ENCODE measurements around the gene NFYC. TPM values are rescaled to one million over a fixed set of nuclear protein-coding genes. Genes with fewer than 3 reads are reported as not detected.
A peak's percentile ranks its signal among the peaks of the same experiment; 100 is the strongest.

NFYC gene
- total RNA-seq, 3 donors from 2014 or later = 42.7 to 69.7 (median 55.7) TPM

DNA sequence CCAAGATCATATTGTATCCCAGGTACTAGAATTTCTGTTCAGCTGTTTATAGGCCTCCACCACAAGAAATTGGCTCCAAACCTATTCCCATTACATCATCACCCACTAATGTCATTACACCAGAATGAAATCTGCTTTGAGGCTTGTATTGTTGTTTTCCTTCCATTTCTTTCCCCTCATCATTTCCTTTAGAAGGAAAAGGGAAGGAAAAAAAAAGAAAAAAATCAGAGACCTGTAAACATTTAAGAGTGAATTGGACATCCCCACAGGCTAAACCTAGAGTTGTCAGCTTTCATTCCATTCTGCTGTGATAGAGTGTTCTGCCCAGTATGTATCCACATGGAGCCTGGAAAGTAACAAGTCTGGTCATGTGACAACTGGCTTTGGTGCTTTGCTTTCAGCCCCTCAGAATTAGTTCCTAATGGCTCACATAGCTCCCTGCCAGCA lies 44.6 kb downstream of the NFYC start:
- intact Hi-C loops (cut with DNase I; ENCODE audit: low total_unique reads) = no loop called here
- Histone ChIP-seq H3K27ac (peak overlapping the region; percentile 66 to 75), H3K27me3 (no peaks in the 10 kb centered on the region), H3K4me3 (no peak overlapping the region), H3K4me1 (peaks cover 0 to 4% of the 10 kb centered on the region in 2 donors), H3K9me3 (peaks cover 0 to 3% of the 10 kb centered on the region in 2 donors), H3K36me3 (no peaks in the 10 kb centered on the region)
- DNase-seq (ENCODE audit: low spot score in 2 of 2) = peak in 1 of 2 donors; percentile 34
- TF ChIP-seq, protein P1, sequence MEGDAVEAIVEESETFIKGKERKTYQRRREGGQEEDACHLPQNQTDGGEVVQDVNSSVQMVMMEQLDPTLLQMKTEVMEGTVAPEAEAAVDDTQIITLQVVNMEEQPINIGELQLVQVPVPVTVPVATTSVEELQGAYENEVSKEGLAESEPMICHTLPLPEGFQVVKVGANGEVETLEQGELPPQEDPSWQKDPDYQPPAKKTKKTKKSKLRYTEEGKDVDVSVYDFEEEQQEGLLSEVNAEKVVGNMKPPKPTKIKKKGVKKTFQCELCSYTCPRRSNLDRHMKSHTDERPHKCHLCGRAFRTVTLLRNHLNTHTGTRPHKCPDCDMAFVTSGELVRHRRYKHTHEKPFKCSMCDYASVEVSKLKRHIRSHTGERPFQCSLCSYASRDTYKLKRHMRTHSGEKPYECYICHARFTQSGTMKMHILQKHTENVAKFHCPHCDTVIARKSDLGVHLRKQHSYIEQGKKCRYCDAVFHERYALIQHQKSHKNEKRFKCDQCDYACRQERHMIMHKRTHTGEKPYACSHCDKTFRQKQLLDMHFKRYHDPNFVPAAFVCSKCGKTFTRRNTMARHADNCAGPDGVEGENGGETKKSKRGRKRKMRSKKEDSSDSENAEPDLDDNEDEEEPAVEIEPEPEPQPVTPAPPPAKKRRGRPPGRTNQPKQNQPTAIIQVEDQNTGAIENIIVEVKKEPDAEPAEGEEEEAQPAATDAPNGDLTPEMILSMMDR (IDR thresholded peaks at IDR 0.05) = no peak
- TF ChIP-seq POLR2AphosphoS5 (IDR thresholded peaks at IDR 0.05) = no peak
- no peak for TF ChIP-seq POLR2A (IDR thresholded peaks at IDR 0.05)

DNA sequence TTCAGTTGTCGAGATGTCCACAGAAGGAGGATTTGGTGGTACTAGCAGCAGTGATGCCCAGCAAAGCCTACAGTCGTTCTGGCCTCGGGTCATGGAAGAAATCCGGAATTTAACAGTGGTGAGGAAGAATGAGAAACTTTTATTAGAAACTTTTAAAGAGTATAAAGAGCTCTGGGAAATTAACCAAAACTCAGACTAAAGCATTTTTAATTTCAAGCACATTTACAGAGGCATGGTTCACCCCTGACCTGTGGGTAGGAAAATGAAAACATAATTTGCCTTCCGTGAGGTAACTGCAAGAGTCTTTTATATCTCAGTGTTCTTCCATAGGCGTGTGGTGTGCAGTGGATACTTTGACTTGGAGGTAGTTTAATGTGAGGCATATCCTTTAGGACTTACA lies 47.3 kb downstream of the NFYC start:
- intact Hi-C loops (cut with DNase I; ENCODE audit: low total_unique reads) = no loop called here
- peak overlapping the region; percentile 42 to 69 for H3K27ac ChIP-seq
- TF ChIP-seq POLR2AphosphoS5 (IDR thresholded peaks at IDR 0.05) = no peak
- no peak for TF ChIP-seq POLR2A (IDR thresholded peaks at IDR 0.05)
- TF ChIP-seq, protein P1 (IDR thresholded peaks at IDR 0.05) = no peak

DNA sequence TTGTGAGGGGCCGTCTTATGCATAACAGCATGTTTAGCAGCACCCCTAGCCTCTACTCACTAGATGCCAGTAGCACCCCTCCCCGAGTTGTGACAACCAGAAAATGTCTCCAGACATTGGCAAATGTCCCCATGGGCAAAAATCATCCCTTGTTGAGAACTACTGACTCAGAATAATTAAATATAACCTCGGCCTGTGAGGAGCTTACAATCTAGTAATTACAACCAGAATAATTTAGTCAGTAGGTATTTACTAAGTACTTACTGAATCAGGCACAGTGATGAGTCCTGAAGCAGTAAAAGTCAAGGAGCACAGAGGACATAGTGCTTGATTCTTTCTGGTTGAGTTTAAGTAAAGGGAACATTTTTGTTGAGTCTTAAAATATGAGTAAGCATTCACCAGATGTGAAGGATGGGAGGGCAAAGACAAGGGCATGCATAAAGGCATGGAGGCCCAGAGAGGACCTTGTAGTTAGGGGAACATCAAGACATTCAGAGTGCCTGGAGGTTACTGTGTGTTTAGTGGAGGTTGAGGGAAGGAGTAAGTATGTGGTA lies 48.0 kb downstream of the NFYC start:
- no peak for DNase-seq (ENCODE audit: low spot score in 2 of 2)
- H3K36me3 ChIP-seq = no peaks in the 10 kb centered on the region
- H3K4me3 ChIP-seq = no peak overlapping the region
- H3K4me1 ChIP-seq = peaks cover 0 to 4% of the 10 kb centered on the region in 2 donors
- no peaks in the 10 kb centered on the region for H3K27me3 ChIP-seq
- peaks cover 0 to 3% of the 10 kb centered on the region in 2 donors for H3K9me3 ChIP-seq
- intact Hi-C loops (cut with DNase I; ENCODE audit: low total_unique reads) = no loop called here
- TF ChIP-seq, protein P1 (IDR thresholded peaks at IDR 0.05) = no peak
- TF ChIP-seq POLR2AphosphoS5 (IDR thresholded peaks at IDR 0.05) (no peak), POLR2A (IDR thresholded peaks at IDR 0.05) (no peak)
- peak overlapping the region; percentile 42 to 69 for H3K27ac ChIP-seq

More for the DNA sequence above, 47.3 kb downstream of the NFYC start:
- H3K27me3 ChIP-seq = no peaks in the 10 kb centered on the region
- no peak for DNase-seq (ENCODE audit: low spot score in 2 of 2)
- H3K4me1 ChIP-seq = peaks cover 0 to 4% of the 10 kb centered on the region in 2 donors
- H3K4me3 ChIP-seq = no peak overlapping the region
- peaks cover 0 to 3% of the 10 kb centered on the region in 2 donors for H3K9me3 ChIP-seq
- H3K36me3 ChIP-seq = no peaks in the 10 kb centered on the region

DNA sequence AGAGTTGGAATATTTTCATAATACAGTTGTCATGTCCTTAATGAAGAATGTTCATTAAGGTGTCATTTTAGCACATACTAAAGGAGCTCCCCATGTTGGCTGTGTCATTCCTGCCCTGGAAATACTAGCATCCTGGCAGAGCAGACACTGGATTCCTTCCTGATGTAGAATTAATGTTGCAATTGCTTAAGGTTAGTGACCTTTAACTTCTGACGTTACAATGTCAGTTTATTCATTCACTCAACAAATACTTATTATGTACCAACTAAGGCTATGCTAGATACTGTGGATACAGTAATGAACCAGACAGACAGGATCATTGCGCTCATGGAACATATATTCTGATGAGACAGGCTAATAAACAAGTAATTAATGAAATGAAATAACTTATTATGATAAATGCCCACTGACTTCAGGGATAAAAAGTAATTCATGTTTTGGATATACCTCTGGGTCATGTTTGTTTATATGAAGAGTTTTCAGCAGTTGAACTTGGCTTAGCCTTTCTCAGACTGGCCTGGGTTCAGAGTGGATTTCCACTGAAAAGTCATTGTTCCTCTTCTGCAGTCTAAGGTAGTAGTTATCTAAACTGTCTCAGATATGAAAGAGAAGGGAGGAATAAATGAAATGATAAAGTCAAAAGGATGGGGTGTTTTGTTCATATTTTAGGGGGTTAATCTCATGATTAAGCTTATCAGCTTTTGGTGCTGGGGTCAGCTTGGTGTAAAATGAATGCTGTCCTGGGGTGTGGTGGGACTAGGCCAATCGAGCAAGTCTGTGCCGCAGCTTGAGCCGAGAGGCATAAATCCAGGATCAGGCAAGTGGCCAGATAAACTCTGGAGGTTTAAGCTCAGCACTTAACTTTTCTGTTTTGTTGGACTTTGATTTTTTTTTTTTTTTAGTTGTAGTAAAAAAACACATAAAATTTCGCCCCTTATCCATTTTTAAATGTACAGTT lies 48.8 kb downstream of the NFYC start:
- no peak for TF ChIP-seq POLR2A (IDR thresholded peaks at IDR 0.05)
- no peak for TF ChIP-seq POLR2AphosphoS5 (IDR thresholded peaks at IDR 0.05)
- TF ChIP-seq, protein P1 (IDR thresholded peaks at IDR 0.05) = no peak
- no peaks in the 10 kb centered on the region for H3K27me3 ChIP-seq
- no peak for DNase-seq (ENCODE audit: low spot score in 2 of 2)
- no peaks in the 10 kb centered on the region for H3K36me3 ChIP-seq
- peak overlapping the region; percentile 42 to 69 for H3K27ac ChIP-seq
- H3K9me3 ChIP-seq = peaks cover 0 to under 1% of the 10 kb centered on the region in 2 donors
- peaks cover 0 to 4% of the 10 kb centered on the region in 2 donors for H3K4me1 ChIP-seq
- no peak overlapping the region for H3K4me3 ChIP-seq
- intact Hi-C loops (cut with DNase I; ENCODE audit: low total_unique reads) = no loop called here

Data from breast epithelium (tissue), 4 donors.